Psoas muscle (tissue), 8 donors: ENCODE data around the gene PAX6. TPM values are rescaled to one million over a fixed set of nuclear protein-coding genes. Genes with fewer than 3 reads are reported as not detected.
A peak's percentile ranks its signal among the peaks of the same experiment; 100 is the strongest.

Experiments
- ATAC-seq, 4 donors: fragments of 200-7000 bp; cut with Tn5 transposase; one replicate each; pipeline ENCODE4 v1.9.1; 2020; ENCODE audit warnings: moderate library complexity in 3 of 4, mild to moderate bottlenecking in 2 of 4
- DNase-seq, 2 donors: peaks; one replicate each; pipeline ENCODE4 v3.0.0-alpha.2; 2020
- H3K27ac ChIP-seq: fragments of 200-600 bp; one replicate; pipeline ENCODE4 v1.8.0; 2022
- H3K27me3 ChIP-seq, 3 donors: fragments of 200-600 bp in 1 of 3; one replicate each; pipeline versions ENCODE4 v1.6.1 to v1.8.0; 2013 to 2022; ENCODE audit warnings: low read length in 2 of 3, mild to moderate bottlenecking in 2 of 3, moderate library complexity in 1 of 3; ENCODE audit not compliant: insufficient read depth in 3 of 3
- H3K36me3 ChIP-seq, 2 donors: fragments of 200-600 bp in 1 of 2; one replicate each; pipeline versions ENCODE4 v1.6.1 to v1.8.0; 2013 to 2022; ENCODE audit warnings: low read depth in 1 of 2, mild to moderate bottlenecking in 1 of 2, moderate library complexity in 1 of 2; ENCODE audit not compliant: insufficient read depth in 1 of 2
- H3K4me1 ChIP-seq: fragments of 200-600 bp; one replicate; pipeline ENCODE4 v1.8.0; 2022
- H3K4me3 ChIP-seq: fragments of 200-600 bp; one replicate; pipeline ENCODE4 v1.8.0; 2022; ENCODE audit warnings: mild to moderate bottlenecking
- H3K9me3 ChIP-seq: fragments of 200-600 bp; one replicate; pipeline ENCODE4 v1.8.0; 2022
- CTCF ChIP-seq: fragments of 200-600 bp; IDR thresholded peaks from one replicate; pipeline ENCODE4 v1.8.0; 2022; ENCODE audit warnings: antibody characterized with exemption
- WGBS, 3 donors: extraction: QIAGEN DNeasy Blood & Tissue Kit; methylation state at CpG; one replicate each; pipeline versions ENCODE4 v1.1.6 to v1.1.7; 2013; 5-methylcytosine and 5-hydroxymethylcytosine counted together
- intact Hi-C, 2 donors: fragments of 100-400 bp; cut with DNase I; formaldehyde crosslinking; loops; one replicate each; pipeline versions ENCODE4 v1.11.0 to v1.14.2; 2022
- polyA plus RNA-seq, 3 donors: library from polyadenylated mRNA; stranded (reverse); fragments of 200-250 nt; gene quantifications; one replicate each; pipeline ENCODE4 v1.2.3, GENCODE V29; 2013
- total RNA-seq, 4 donors: library from RNA; stranded (reverse); fragmentation: NEBNext Ultra II Directional in 2 of 4; extraction: Animal tissue kit (Norgen Biotek cat#: 25700) in 2 of 4; gene quantifications; one replicate each; pipeline versions ENCODE4 v1.2.1 to v1.2.4, GENCODE V29; 2021 to 2023
- donor health status: healthy with polysubstance abuse.
- donor health status: DM: no; HTN: no; CAD: no; lungs with moderate emphysema.
- donor health status: Bipolar disorder and iron deficiency.
- donor health status: healthy.
- donor health status: DM: yes; HTN: yes; CAD: no.
- donor health status: DM: no; HTN: no; CAD: no.
- donor health status: DM: no; HTN: no; CAD: no.
- donor health status: DM: yes; HTN: yes; CAD: no.

Gene PAX6
- total and polyA plus RNA-seq, 7 donors: 0.75 TPM; not detected in 6

GRCh38 chr11:31772412-31772811 lies 38.7 kb downstream of the PAX6 start:
- intact Hi-C loops: loop anchor here in 1 of 2 donors (10.0 kb wide), 1 partner anchor 128 kb away; no protein-coding TSS in a partner anchor
- H3K27ac ChIP-seq: no peak overlapping the region
- no peaks in the 10 kb centered on the region for H3K27me3 ChIP-seq
- ATAC-seq (no peak), DNase-seq (no peak)
- peaks cover 13% of the 10 kb centered on the region for H3K4me1 ChIP-seq
- 30 to 54% (median 31%) methylated on average over 2 of the region's 2 CpGs for WGBS, 3 donors
- no peak overlapping the region for H3K4me3 ChIP-seq
- H3K36me3 ChIP-seq: no peaks in the 10 kb centered on the region
- TF ChIP-seq CTCF: no peak
- peaks cover 2% of the 10 kb centered on the region for H3K9me3 ChIP-seq

GRCh38 chr11:31770011-31770700 lies 41.0 kb downstream of the PAX6 start:
- no peak for TF ChIP-seq CTCF
- peaks cover 13% of the 10 kb centered on the region for H3K4me1 ChIP-seq
- no peak for ATAC-seq

GRCh38 chr11:31768749-31769640 lies 42.1 kb downstream of the PAX6 start:
- no peak for TF ChIP-seq CTCF
- Histone ChIP-seq H3K9me3 (no peaks in the 10 kb centered on the region), H3K27ac (peak overlapping the region; percentile 5), H3K4me1 (peaks cover 13% of the 10 kb centered on the region), H3K36me3 (no peaks in the 10 kb centered on the region), H3K27me3 (no peaks in the 10 kb centered on the region), H3K4me3 (no peak overlapping the region)
- intact Hi-C loops: no loop called here
- 46 to 64% (median 47%) methylated on average over 9 of the region's 9 CpGs for WGBS, 3 donors
- DNase-seq (no peak), ATAC-seq (peak in 3 of 4 donors; percentile 62 to 80 (median 72))

More at GRCh38 chr11:31770011-31770700, 41.0 kb downstream of the PAX6 start:
- Histone ChIP-seq H3K27ac (no peak overlapping the region), H3K27me3 (no peaks in the 10 kb centered on the region), H3K9me3 (no peaks in the 10 kb centered on the region), H3K4me3 (no peak overlapping the region), H3K36me3 (no peaks in the 10 kb centered on the region)
- intact Hi-C loops: loop anchor here in 1 of 2 donors (10.0 kb wide), 1 partner anchor 125 kb away; no protein-coding TSS in a partner anchor
- 75 to 84% (median 81%) methylated on average over 3 of the region's 3 CpGs for WGBS, 3 donors
- DNase-seq: no peak

- H3K36me3 ChIP-seq: no peaks in the 10 kb centered on the region
- no peak overlapping the region for H3K4me3 ChIP-seq
- H3K27me3 ChIP-seq: no peaks in the 10 kb centered on the region
- WGBS, 3 donors: 74 to 89% (median 84%) methylated on average over 2 of the region's 2 CpGs
- TF ChIP-seq CTCF: no peak
- intact Hi-C loops: no loop called here
- ATAC-seq (no peak), DNase-seq (no peak)
- no peaks in the 10 kb centered on the region for H3K9me3 ChIP-seq
- H3K4me1 ChIP-seq: peaks cover 13% of the 10 kb centered on the region
- H3K27ac ChIP-seq: no peak overlapping the region
Measured at GRCh38 chr11:31767685-31768084, 43.4 kb downstream of the PAX6 start.
